Activated CD8-positive, alpha-beta T cell treated with anti-CD3 and anti-CD28 coated beads, Interleukin-2, amount 10 ng/mL, durations not matched to agents 7 days and 5 days (primary cell): ENCODE results near the gene PGLYRP1. TPM values are rescaled to one million over a fixed set of nuclear protein-coding genes. Genes with fewer than 3 reads are reported as not detected.

ENCODE experiments used
- ATAC-seq: fragments of 150-1000 bp; cut with Tn5 transposase; one replicate; pipeline ENCODE4 v1.10.0; 2021; ENCODE audit warnings: moderate library complexity
- CTCF ChIA-PET: fragments of 350-600 bp; sonication (Branson Sonifier 250); formaldehyde crosslinking; loops from one replicate; lab custom pipeline; 2021; ENCODE audit warnings: antibody characterized with exemption; lab: Charles Lee
- POLR2A ChIA-PET: fragments of 350-600 bp; sonication (Branson Sonifier 250); formaldehyde crosslinking; loops from one replicate; lab custom pipeline; 2021; ENCODE audit warnings: antibody characterized with exemption; lab: Charles Lee
- DNase-seq: peaks from one replicate; pipeline ENCODE4 v3.0.0-alpha.2; 2020
- H3K27ac Mint-ChIP-seq: one replicate; pipeline ENCODE4 v1.8.0; 2021; ENCODE audit warnings: mild to moderate bottlenecking, mixed read lengths
- H3K27me3 Mint-ChIP-seq: one replicate; pipeline ENCODE4 v1.8.0; 2021; ENCODE audit warnings: low read depth, mixed read lengths
- H3K36me3 Mint-ChIP-seq: one replicate; pipeline ENCODE4 v1.8.0; 2021; ENCODE audit warnings: low read depth, mixed read lengths
- H3K4me1 Mint-ChIP-seq: one replicate; pipeline ENCODE4 v1.8.0; 2021; ENCODE audit warnings: low read depth, mixed read lengths
- H3K4me3 Mint-ChIP-seq: one replicate; pipeline ENCODE4 v1.8.0; 2021; ENCODE audit warnings: mild to moderate bottlenecking, mixed read lengths
- H3K9me3 Mint-ChIP-seq: one replicate; pipeline ENCODE4 v1.8.0; 2022; ENCODE audit warnings: mixed read lengths; ENCODE audit not compliant: insufficient read depth
- total RNA-seq, 2 experiments: library from RNA; stranded (reverse); gene quantifications; one replicate each; pipeline ENCODE4 v1.2.3, GENCODE V29; 2021

The PGLYRP1 gene
- total RNA-seq, 2 experiments from 2014 or later = not detected

DNA sequence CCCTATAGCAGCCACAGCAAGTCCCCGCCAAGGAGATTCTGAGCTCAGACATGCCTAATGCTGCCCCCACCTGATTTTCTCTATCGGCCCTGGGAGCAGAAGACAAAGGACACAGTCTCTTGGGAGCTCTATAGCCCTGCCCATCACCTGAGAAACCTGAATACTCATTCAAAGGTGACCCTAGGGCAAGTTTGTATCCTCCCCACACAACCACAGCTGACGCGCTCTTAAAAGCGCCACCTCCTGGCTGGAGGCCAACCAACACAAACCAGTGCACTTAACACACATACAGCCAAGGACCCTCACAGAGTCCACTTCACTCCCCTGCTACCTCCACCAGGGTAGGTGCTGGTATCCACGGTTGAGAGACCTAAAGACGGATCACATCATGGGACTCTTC, 26.7 kb upstream of the PGLYRP1 start:
- Mint-ChIP-seq H3K9me3 (no peaks in the 10 kb centered on the region), H3K4me1 (no peaks in the 10 kb centered on the region), H3K27ac (no peak overlapping the region), H3K4me3 (no peak overlapping the region), H3K27me3 (peaks cover 65% of the 10 kb centered on the region), H3K36me3 (no peaks in the 10 kb centered on the region)
- ATAC-seq = no peak
- DNase-seq = no peak
- POLR2A ChIA-PET = no interaction called here
- CTCF ChIA-PET = interaction anchor here (0.6 to 1.8 kb wide), 4 partner anchors 8 to 215 kb away, joined by 3 to 4 read pairs (median 3); no protein-coding TSS in a partner anchor

DNA sequence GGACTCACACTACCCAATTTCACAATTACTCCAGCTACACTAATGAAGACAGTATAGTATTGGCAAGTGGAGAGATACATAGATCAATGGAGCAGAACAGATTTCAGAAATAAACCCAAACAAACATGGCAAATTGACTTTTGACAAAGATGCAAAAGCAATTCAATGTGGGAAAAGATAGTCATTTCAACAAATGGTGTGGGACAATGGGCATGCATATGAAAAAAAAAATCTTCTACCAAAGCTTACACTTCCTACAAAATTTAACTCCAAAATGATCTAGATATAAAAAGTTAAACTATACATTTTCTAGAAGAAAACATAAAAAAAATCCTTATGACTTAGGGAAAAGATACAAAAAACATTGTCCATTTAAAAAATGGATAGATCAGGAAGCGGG, 20.7 kb upstream of the PGLYRP1 start:
- CTCF ChIA-PET = interaction anchor here (0.9 kb wide), 1 partner anchor 15 kb away, joined by 4 read pairs; no protein-coding TSS in a partner anchor
- H3K27me3 Mint-ChIP-seq = peaks cover 48% of the 10 kb centered on the region

GRCh38 chr19:46042252-46042883, 19.5 kb upstream of the PGLYRP1 start:
- ATAC-seq (no peak), DNase-seq (no peak)
- H3K9me3 Mint-ChIP-seq = no peaks in the 10 kb centered on the region
- H3K27ac Mint-ChIP-seq = no peak overlapping the region
- H3K27me3 Mint-ChIP-seq = peaks cover 37% of the 10 kb centered on the region
- no peaks in the 10 kb centered on the region for H3K36me3 Mint-ChIP-seq
- no peak overlapping the region for H3K4me3 Mint-ChIP-seq
- CTCF ChIA-PET = interaction anchor here (0.7 to 1.4 kb wide), 3 partner anchors 8 to 226 kb away, joined by 3 to 4 read pairs (median 3); no protein-coding TSS in a partner anchor
- H3K4me1 Mint-ChIP-seq = no peaks in the 10 kb centered on the region
- POLR2A ChIA-PET = no interaction called here

More for the DNA sequence above, 20.7 kb upstream of the PGLYRP1 start:
- no peak overlapping the region for H3K27ac Mint-ChIP-seq
- no peaks in the 10 kb centered on the region for H3K9me3 Mint-ChIP-seq
- no peak overlapping the region for H3K4me3 Mint-ChIP-seq
- H3K36me3 Mint-ChIP-seq = no peaks in the 10 kb centered on the region
- no peak for ATAC-seq
- POLR2A ChIA-PET = no interaction called here
- H3K4me1 Mint-ChIP-seq = no peaks in the 10 kb centered on the region
- no peak for DNase-seq

- H3K27ac Mint-ChIP-seq = no peak within 1 kb of the TSS
- no peak for ATAC-seq
- no peak for DNase-seq
- H3K36me3 Mint-ChIP-seq = no peaks in the 10 kb centered on the region
- H3K4me1 Mint-ChIP-seq = no peaks in the 10 kb centered on the region
- CTCF ChIA-PET = interaction anchor here (1.3 to 1.4 kb wide), 3 partner anchors 9 to 214 kb away, joined by 3 to 5 read pairs (median 4); no protein-coding TSS in a partner anchor
- peaks cover 25% of the 10 kb centered on the region for H3K27me3 Mint-ChIP-seq
- POLR2A ChIA-PET = no interaction called here
- no peak within 1 kb of the TSS for H3K4me3 Mint-ChIP-seq
- no peaks in the 10 kb centered on the region for H3K9me3 Mint-ChIP-seq
These were observed 18.2 kb upstream of the PGLYRP1 start, which contains the start of gene IGFL4 for GRCh38 chr19:46040952-46041500. Gene IGFL4 (minus strand): TSS chr19:46041002. CDS start chr19:46040962, 40 bp downstream.

DNA sequence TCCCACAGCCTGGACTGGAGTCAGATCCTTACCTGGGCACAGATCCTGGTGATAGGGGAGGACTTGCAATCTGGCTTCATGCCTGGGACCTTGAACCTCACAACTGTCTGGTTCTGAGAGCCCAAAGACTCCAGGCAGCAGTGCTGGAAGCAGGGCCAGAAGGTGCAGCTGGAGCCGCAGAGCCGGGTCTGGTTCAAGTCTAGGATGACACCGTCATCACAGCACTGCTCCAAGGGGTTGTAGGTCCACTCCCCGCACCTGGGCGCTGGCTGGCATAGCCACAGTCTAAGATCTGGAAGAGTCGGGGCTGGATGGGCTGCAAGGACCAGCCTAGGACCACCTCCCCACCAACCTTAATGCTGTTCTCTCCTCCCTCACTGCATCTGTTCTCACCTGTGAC, 17.3 kb upstream of the PGLYRP1 start:
- Mint-ChIP-seq H3K4me1 (no peaks in the 10 kb centered on the region), H3K27me3 (peaks cover 19% of the 10 kb centered on the region), H3K4me3 (no peak overlapping the region), H3K27ac (no peak overlapping the region), H3K36me3 (no peaks in the 10 kb centered on the region), H3K9me3 (no peaks in the 10 kb centered on the region)
- ChIA-PET POLR2A (no interaction called here), CTCF (interaction anchor here (1.3 to 1.4 kb wide), 2 partner anchors 11 to 215 kb away, joined by 3 to 5 read pairs; no protein-coding TSS in a partner anchor)
- ATAC-seq = no peak
- DNase-seq = no peak

DNA sequence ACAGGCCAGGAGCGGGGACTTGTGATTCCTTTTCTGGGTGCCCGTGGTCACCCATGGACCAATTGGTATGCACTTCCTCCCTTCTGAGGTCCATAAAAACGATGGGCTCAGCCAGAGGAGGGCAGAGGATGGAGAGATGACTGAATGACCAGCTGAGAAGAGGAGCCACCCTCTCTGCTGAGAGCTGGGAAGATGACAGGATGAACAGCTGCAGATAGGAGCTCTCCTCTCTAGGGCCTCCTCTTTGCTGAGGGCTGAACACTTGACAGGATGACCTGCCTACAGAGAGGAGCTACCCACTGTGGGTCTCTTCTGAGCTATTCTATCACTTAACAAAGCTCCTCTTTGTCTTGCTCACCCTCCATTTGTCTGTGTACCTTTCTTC, 13.9 kb upstream of the PGLYRP1 start:
- Mint-ChIP-seq H3K9me3 (no peaks in the 10 kb centered on the region), H3K27me3 (peaks cover 7% of the 10 kb centered on the region), H3K4me1 (no peaks in the 10 kb centered on the region), H3K36me3 (no peaks in the 10 kb centered on the region), H3K27ac (no peak overlapping the region), H3K4me3 (no peak overlapping the region)
- ATAC-seq (no peak), DNase-seq (no peak)
- CTCF ChIA-PET = interaction anchor here (1.1 kb wide), 1 partner anchor 8 kb away, joined by 6 read pairs; no protein-coding TSS in a partner anchor
- POLR2A ChIA-PET = interaction anchor here (0.5 kb wide), 1 partner anchor 477 kb away, joined by 3 read pairs; no protein-coding TSS in a partner anchor

- H3K4me1 Mint-ChIP-seq = no peaks in the 10 kb centered on the region
- ATAC-seq (no peak), DNase-seq (no peak)
- H3K36me3 Mint-ChIP-seq = no peaks in the 10 kb centered on the region
- ChIA-PET CTCF (interaction anchor here (1.1 kb wide), 1 partner anchor 8 kb away, joined by 6 read pairs; no protein-coding TSS in a partner anchor), POLR2A (interaction anchor here (0.5 kb wide), 1 partner anchor 477 kb away, joined by 3 read pairs; no protein-coding TSS in a partner anchor)
- no peak overlapping the region for H3K27ac Mint-ChIP-seq
- H3K27me3 Mint-ChIP-seq = peaks cover 8% of the 10 kb centered on the region
- H3K9me3 Mint-ChIP-seq = no peaks in the 10 kb centered on the region
- H3K4me3 Mint-ChIP-seq = no peak overlapping the region
These were observed 13.3 kb upstream of the PGLYRP1 start for GRCh38 chr19:46035986-46036743.

- Mint-ChIP-seq H3K27me3 (peaks cover 9% of the 10 kb centered on the region), H3K4me1 (no peaks in the 10 kb centered on the region), H3K4me3 (no peak overlapping the region), H3K27ac (no peak overlapping the region), H3K9me3 (no peaks in the 10 kb centered on the region), H3K36me3 (no peaks in the 10 kb centered on the region)
- ChIA-PET CTCF (no interaction called here), POLR2A (no interaction called here)
- ATAC-seq (no peak), DNase-seq (no peak)
These were observed 12.7 kb upstream of the PGLYRP1 start for GRCh38 chr19:46035546-46035945.

DNA sequence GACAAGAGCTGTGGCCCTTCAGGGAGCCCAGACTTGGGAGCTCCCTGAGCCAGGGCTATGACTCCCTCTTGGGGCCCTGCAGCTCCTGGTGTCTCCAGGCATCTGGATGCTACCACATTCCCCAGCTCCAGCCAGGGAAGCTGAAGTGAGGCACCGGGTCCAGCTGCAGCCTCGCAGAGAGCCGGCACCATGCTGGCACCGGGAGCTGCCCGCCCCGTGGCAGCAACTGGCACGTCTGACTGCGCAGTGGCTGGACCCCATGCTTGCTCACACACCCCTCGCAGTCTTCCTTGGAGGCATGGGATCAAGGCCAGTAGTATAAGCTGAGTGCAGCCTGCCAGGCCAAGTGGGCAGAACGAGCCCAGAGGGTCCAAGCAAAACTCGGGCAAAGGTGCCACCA, 10.5 kb upstream of the PGLYRP1 start:
- Mint-ChIP-seq H3K36me3 (no peaks in the 10 kb centered on the region), H3K4me3 (no peak overlapping the region), H3K9me3 (no peaks in the 10 kb centered on the region), H3K4me1 (peaks cover 3% of the 10 kb centered on the region), H3K27ac (no peak overlapping the region), H3K27me3 (peaks cover 6% of the 10 kb centered on the region)
- ATAC-seq (no peak), DNase-seq (no peak)
- ChIA-PET CTCF (no interaction called here), POLR2A (no interaction called here)

DNA sequence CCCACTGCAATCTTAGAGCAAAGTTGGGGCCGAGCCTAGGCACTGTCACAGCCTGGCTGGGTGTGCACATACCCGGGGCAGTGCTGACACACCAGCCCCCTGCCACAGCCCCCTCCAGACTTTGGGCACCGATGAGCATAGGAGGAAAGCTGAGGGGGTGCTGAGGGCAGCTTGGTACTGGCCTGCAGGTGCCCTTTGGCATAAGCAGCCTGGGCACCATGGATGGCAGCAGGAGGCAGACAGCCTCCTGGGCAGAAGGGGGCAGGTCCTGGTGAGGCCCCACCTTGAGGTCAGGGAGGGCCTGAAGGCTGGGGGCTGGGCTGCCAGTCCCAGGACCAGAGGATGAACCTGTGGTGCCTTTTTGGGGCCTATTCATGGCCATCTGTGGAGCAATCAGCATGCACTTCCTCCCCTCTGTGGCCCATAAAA, 9.8 kb upstream of the PGLYRP1 start:
- H3K9me3 Mint-ChIP-seq = no peaks in the 10 kb centered on the region
- H3K27ac Mint-ChIP-seq = no peak overlapping the region
- H3K27me3 Mint-ChIP-seq = peaks cover 6% of the 10 kb centered on the region
- peaks cover 3% of the 10 kb centered on the region for H3K4me1 Mint-ChIP-seq
- ChIA-PET CTCF (interaction anchor here (1.1 kb wide), 1 partner anchor 233 kb away, joined by 4 read pairs; no protein-coding TSS in a partner anchor), POLR2A (no interaction called here)
- DNase-seq = no peak
- H3K36me3 Mint-ChIP-seq = no peaks in the 10 kb centered on the region
- no peak for ATAC-seq
- H3K4me3 Mint-ChIP-seq = no peak overlapping the region

DNA sequence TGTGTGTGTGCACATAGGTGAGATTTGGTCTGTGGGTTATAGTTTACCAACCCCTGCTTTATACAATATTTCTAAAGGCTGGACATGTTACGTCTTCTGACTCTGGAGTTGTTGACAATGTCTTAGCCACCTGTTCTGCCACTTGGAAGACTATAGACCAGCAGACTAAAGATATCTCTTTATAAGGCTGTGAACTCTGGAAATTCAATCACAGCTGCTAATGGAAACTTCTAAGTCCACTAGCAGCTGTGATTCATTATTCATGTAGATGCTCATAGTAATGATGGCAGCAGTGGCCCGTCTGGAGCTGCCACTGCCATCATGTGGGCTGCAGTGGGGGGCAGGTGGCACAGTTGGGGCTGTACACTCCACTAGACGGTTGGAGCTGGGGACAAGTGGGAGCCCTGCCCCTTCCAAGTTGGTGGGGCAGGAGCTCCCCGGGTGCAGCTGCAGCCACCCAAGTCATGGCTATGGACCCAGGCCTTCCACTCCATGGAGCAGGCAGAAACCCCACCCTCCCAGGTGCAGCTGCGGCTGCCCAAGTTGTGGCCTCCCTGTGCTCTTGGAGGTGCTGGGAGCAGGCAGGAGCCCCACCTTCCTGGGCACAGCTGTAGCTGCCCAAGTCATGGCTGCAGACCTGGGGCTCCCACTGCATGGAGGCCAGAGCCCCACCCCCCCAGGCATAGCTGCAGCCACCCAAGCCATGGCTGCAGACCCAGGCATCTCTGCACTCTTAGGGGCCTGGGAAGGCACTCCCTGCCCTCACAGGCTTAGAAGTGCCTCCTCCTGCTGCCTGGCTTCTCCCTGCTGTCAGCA, 9.1 kb upstream of the PGLYRP1 start:
- CTCF ChIA-PET = interaction anchor here (1.1 kb wide), 1 partner anchor 233 kb away, joined by 4 read pairs; no protein-coding TSS in a partner anchor
- no peak overlapping the region for H3K27ac Mint-ChIP-seq
- peaks cover 3% of the 10 kb centered on the region for H3K4me1 Mint-ChIP-seq
- ATAC-seq (no peak), DNase-seq (no peak)
- H3K36me3 Mint-ChIP-seq = no peaks in the 10 kb centered on the region
- H3K27me3 Mint-ChIP-seq = peaks cover 6% of the 10 kb centered on the region
- H3K4me3 Mint-ChIP-seq = no peak overlapping the region
- POLR2A ChIA-PET = no interaction called here
- H3K9me3 Mint-ChIP-seq = no peaks in the 10 kb centered on the region
